CD4-positive, alpha-beta memory T cell (primary cell): ENCODE data around the gene ENPP7. TPM values are rescaled to one million over a fixed set of nuclear protein-coding genes. Genes with fewer than 3 reads are reported as not detected.
A peak's percentile ranks its signal among the peaks of the same experiment; 100 is the strongest.

Source experiments
- CTCF ChIA-PET: fragments of 350-600 bp; sonication (Branson Sonifier 250); formaldehyde crosslinking; loops from one replicate; lab custom pipeline; 2021; ENCODE audit warnings: inconsistent platforms; ENCODE audit not compliant: partially characterized antibody; lab: Charles Lee
- POLR2A ChIA-PET: fragments of 350-600 bp; sonication (Branson Sonifier 250); formaldehyde crosslinking; loops from one replicate; lab custom pipeline; 2021; ENCODE audit not compliant: partially characterized antibody; lab: Charles Lee
- DNase-seq, 5 donors: peaks; one replicate each; pipeline versions ENCODE4 v3.0.0 to v3.0.0-alpha.2; 2020 to 2022; ENCODE audit warnings: mixed read lengths in 1 of 5
- H3K27ac ChIP-seq: one replicate; pipeline ENCODE4 v1.7.0; 2013; ENCODE audit warnings: low read depth, low read length
- H3K27me3 ChIP-seq: 2 replicates; pipeline ENCODE4 v1.7.0; 2013; ENCODE audit warnings: mild to moderate bottlenecking, low read length, moderate library complexity; ENCODE audit not compliant: insufficient read depth
- H3K36me3 ChIP-seq: 2 replicates; pipeline ENCODE4 v1.7.0; 2013; ENCODE audit warnings: mild to moderate bottlenecking, low read length, moderate library complexity; ENCODE audit not compliant: insufficient read depth
- H3K4me1 ChIP-seq: 2 replicates; pipeline ENCODE4 v1.7.0; 2013; ENCODE audit warnings: mild to moderate bottlenecking, low read length, moderate library complexity; ENCODE audit not compliant: insufficient read depth
- H3K4me3 ChIP-seq, 2 donors: one replicate each; pipeline ENCODE4 v1.7.0; 2013; ENCODE audit warnings: low read length in 2 of 2, mild to moderate bottlenecking in 1 of 2
- H3K9me3 ChIP-seq, 2 donors: one replicate each; pipeline ENCODE4 v1.7.0; 2013; ENCODE audit warnings: low read length in 2 of 2, control low read depth in 1 of 2; ENCODE audit not compliant: control insufficient read depth in 1 of 2
- H3K27ac Mint-ChIP-seq, 7 donors: one replicate each; pipeline ENCODE4 v1.8.0; 2020 to 2021; ENCODE audit warnings: mixed read lengths in 7 of 7, mild to moderate bottlenecking in 6 of 7, inconsistent platforms in 3 of 7, moderate library complexity in 3 of 7
- H3K27me3 Mint-ChIP-seq, 2 donors: one replicate each; pipeline ENCODE4 v1.8.0; 2020 to 2021; ENCODE audit warnings: mixed read lengths in 2 of 2
- H3K36me3 Mint-ChIP-seq, 2 donors: one replicate each; pipeline ENCODE4 v1.8.0; 2020 to 2021; ENCODE audit warnings: mixed read lengths in 2 of 2, inconsistent platforms in 1 of 2, mild to moderate bottlenecking in 1 of 2
- H3K4me1 Mint-ChIP-seq, 4 donors: one replicate each; pipeline ENCODE4 v1.8.0; 2020 to 2021; ENCODE audit warnings: mixed read lengths in 4 of 4, mild to moderate bottlenecking in 1 of 4
- H3K4me3 Mint-ChIP-seq, 8 donors: one replicate each; pipeline ENCODE4 v1.8.0; 2020 to 2021; ENCODE audit warnings: mixed read lengths in 8 of 8, mild to moderate bottlenecking in 7 of 8, moderate library complexity in 6 of 8, inconsistent platforms in 3 of 8
- H3K9me3 Mint-ChIP-seq, 8 donors: one replicate each; pipeline ENCODE4 v1.8.0; 2020 to 2021; ENCODE audit warnings: mixed read lengths in 8 of 8, mild to moderate bottlenecking in 5 of 8, inconsistent platforms in 3 of 8, moderate library complexity in 1 of 8
- intact Hi-C: fragments of 100-400 bp; cut with micrococcal nuclease; formaldehyde crosslinking; loops from one replicate; pipeline ENCODE4 v1.15.1; 2023
- microRNA-seq: library from miRNA; unstranded; fragments of <30 nt; microRNA quantifications from one replicate; pipeline ENCODE4 v1.2.0, GENCODE V29; 2021; ENCODE audit warnings: borderline replicate concordance, borderline number of aligned reads, borderline microRNAs expressed, mixed read lengths
- polyA plus RNA-seq, 2 donors: library from polyadenylated mRNA; unstranded; fragments of 300-500 nt; fragmentation: Illumina TruSeq; gene quantifications; one replicate each; pipeline ENCODE4 v1.2.3, GENCODE V29; 2021
- total RNA-seq, 2 experiments: library from RNA; stranded (reverse); gene quantifications; one replicate each; pipeline ENCODE4 v1.2.3, GENCODE V29; 2021

The ENPP7 gene
- total and polyA plus RNA-seq, 4 experiments from 2014 or later, result 0.15 to 0.20 TPM; not detected in 2

- H3K9me3 ChIP-seq, result no peaks in the 10 kb centered on the region
- ChIA-PET CTCF (interaction anchor here (1.7 to 2.2 kb wide), 2 partner anchors 192 to 202 kb away, joined by 5 read pairs; no protein-coding TSS in a partner anchor), POLR2A (interaction anchor here (0.5 to 32.1 kb wide), 2 partner anchors 46 to 206 kb away, joined by 5 to 503 read pairs; partner anchors contain the start of gene CBX4)
- Mint-ChIP-seq H3K36me3 (no peaks in the 10 kb centered on the region), H3K4me1 (peaks cover 5 to 20% (median 10%) of the 10 kb centered on the region in 4 donors), H3K27ac (peak overlapping the region in 2 of 7 donors; percentile 18 to 23), H3K9me3 (peaks cover 0 to 1% (median 0%) of the 10 kb centered on the region in 8 donors), H3K27me3 (peaks cover 27 to 36% of the 10 kb centered on the region in 2 donors), H3K4me3 (peak overlapping the region in 3 of 8 donors; percentile 7 to 43 (median 38))
- no peak overlapping the region for H3K27ac ChIP-seq
- intact Hi-C loops, result loop anchor here (1.0 kb wide), 1 partner anchor 200 kb away; no protein-coding TSS in a partner anchor
- H3K4me3 ChIP-seq, result no peak overlapping the region
- H3K36me3 ChIP-seq, result no peaks in the 10 kb centered on the region
- peaks cover 23% of the 10 kb centered on the region for H3K27me3 ChIP-seq
- H3K4me1 ChIP-seq, result peaks cover 30% of the 10 kb centered on the region
- no peak for DNase-seq
Measured at GRCh38 chr17:79790805-79791734, 60.3 kb downstream of the ENPP7 start.

GRCh38 chr17:79791735-79792161, 61.0 kb downstream of the ENPP7 start:
- peaks cover 23% of the 10 kb centered on the region for H3K27me3 ChIP-seq
- H3K4me1 ChIP-seq, result peaks cover 35% of the 10 kb centered on the region
- H3K27me3 Mint-ChIP-seq, result peaks cover 25 to 37% of the 10 kb centered on the region in 2 donors
- H3K9me3 Mint-ChIP-seq, result peaks cover 0 to 1% (median 0%) of the 10 kb centered on the region in 8 donors
- ChIA-PET POLR2A (interaction anchor here (1.0 to 32.1 kb wide), 2 partner anchors 12 to 46 kb away, joined by 3 to 503 read pairs; partner anchors contain the start of gene CBX4), CTCF (interaction anchor here (1.7 kb wide), 1 partner anchor 202 kb away, joined by 5 read pairs; no protein-coding TSS in a partner anchor)
- H3K36me3 ChIP-seq, result no peaks in the 10 kb centered on the region
- no peaks in the 10 kb centered on the region for H3K9me3 ChIP-seq
- no peak for DNase-seq
- peaks cover 0 to 3% of the 10 kb centered on the region in 2 donors for H3K36me3 Mint-ChIP-seq
- peak overlapping the region in 1 of 7 donors; percentile 68 for H3K27ac Mint-ChIP-seq
- intact Hi-C loops, result no loop called here
- no peak overlapping the region for H3K4me3 Mint-ChIP-seq
- no peak overlapping the region for H3K27ac ChIP-seq
- H3K4me3 ChIP-seq, result no peak overlapping the region
- peaks cover 8 to 27% (median 14%) of the 10 kb centered on the region in 4 donors for H3K4me1 Mint-ChIP-seq

Small RNA genes within 50 kb of the gene (microRNA-seq; reads per million reads assigned to microRNA genes)
- not detected for gene MIR4739

Other genes with a start within 250 kb of the ENPP7 start
- not detected for gene RBFOX3, start 119.9 kb upstream of the ENPP7 start, total RNA-seq
- under 1 TPM in 1 of 2 donors, not detected in 1; 0.15 TPM for gene RBFOX3, start 119.9 kb upstream of the ENPP7 start, polyA plus RNA-seq
- gene CBX2, start 47.2 kb downstream of the ENPP7 start, total RNA-seq, result under 1 TPM; 0.06 to 0.44 TPM
- not detected for gene CBX2, start 47.2 kb downstream of the ENPP7 start, polyA plus RNA-seq
- gene CBX8, start 66.1 kb downstream of the ENPP7 start, total RNA-seq, result 1 to 10 TPM; 2.8 to 4.1 TPM
- gene CBX8, start 66.1 kb downstream of the ENPP7 start, polyA plus RNA-seq, result under 1 TPM; 0.29 to 0.34 TPM
- gene CBX4, start 108.5 kb downstream of the ENPP7 start, total RNA-seq, result 10 to 100 TPM; 64.7 to 65.7 TPM
- gene CBX4, start 108.5 kb downstream of the ENPP7 start, polyA plus RNA-seq, result 1 to 10 TPM; 1.2 to 9.7 TPM